HL-60 (cell line): ENCODE measurements around the gene DTL.

Source experiments
- CTCF ChIP-seq: IDR thresholded peaks from one replicate; pipeline ENCODE4 v1.5.1; 2011; ENCODE audit warnings: low read length, control low read depth, inconsistent platforms; ENCODE audit not compliant: insufficient read depth
- GABPA ChIP-seq: IDR thresholded peaks from 2 replicates; pipeline ENCODE4 v1.6.1; 2012; ENCODE audit warnings: low read depth
- POLR2AphosphoS5 ChIP-seq: IDR thresholded peaks from 2 replicates; pipeline ENCODE4 v1.6.1; 2012; ENCODE audit warnings: low read depth
- REST ChIP-seq: IDR thresholded peaks from 2 replicates; pipeline ENCODE4 v1.6.1; 2012; ENCODE audit warnings: low read depth; ENCODE audit not compliant: insufficient replicate concordance
- SPI1 ChIP-seq: IDR thresholded peaks from 2 replicates; pipeline ENCODE4 v1.6.1; 2012; ENCODE audit warnings: low read depth, mild to moderate bottlenecking, borderline replicate concordance

- no peak for TF ChIP-seq CTCF
- TF ChIP-seq POLR2AphosphoS5, result no peak
- no peak for TF ChIP-seq REST
- TF ChIP-seq SPI1, result no peak
- TF ChIP-seq GABPA, result no peak
Observed at GRCh38 chr1:212053993-212054392, 18.4 kb downstream of the DTL start.
